ENCODE measurements around the gene NR2E3.

NR2E3 gene

GRCh38 chr15:71775856-71776255 is 34.5 kb upstream of the NR2E3 start:
- H2AK5ac ChIP-seq (ENCODE audit: low read length) = no peak overlapping the region
- no peaks in the 10 kb centered on the region for H3K79me2 ChIP-seq (ENCODE audit: control insufficient read depth, insufficient read depth, low read length)
- no peak overlapping the region for H2BK5ac ChIP-seq (ENCODE audit: low read length)
- no peak overlapping the region for H2BK120ac ChIP-seq (ENCODE audit: low read depth, low read length)
- no peak for DNase-seq
- H3K4me2 ChIP-seq (ENCODE audit: low read length) = no peak overlapping the region
- H3K4me1 ChIP-seq (ENCODE audit: control insufficient read depth, low read depth, low read length) = no peaks in the 10 kb centered on the region
- H3K36me3 ChIP-seq (ENCODE audit: control insufficient read depth, insufficient read depth, low read length) = no peaks in the 10 kb centered on the region
- no peak overlapping the region for H3K4ac ChIP-seq (ENCODE audit: low read depth, low read length)
- H3K27me3 ChIP-seq (ENCODE audit: insufficient read depth, low read length, poor library complexity) = no peaks in the 10 kb centered on the region
- H3K9ac ChIP-seq (ENCODE audit: low read length) = no peak overlapping the region
- H3K27ac ChIP-seq (ENCODE audit: low read depth, low read length) = no peak overlapping the region
- no peak overlapping the region for H3K23ac ChIP-seq (ENCODE audit: low read length)
- no peak overlapping the region for H3K4me3 ChIP-seq (ENCODE audit: low read length)
- no peak overlapping the region for H4K8ac ChIP-seq (ENCODE audit: low read depth, low read length)
- no peak overlapping the region for H3K18ac ChIP-seq (ENCODE audit: low read length)
- no peak overlapping the region for H4K5ac ChIP-seq (ENCODE audit: low read length)
- no peak overlapping the region for H2BK15ac ChIP-seq (replicated peaks; ENCODE audit: low read depth)
- no peak overlapping the region for H3K56ac ChIP-seq (ENCODE audit: low read length)
- H3K79me1 ChIP-seq (ENCODE audit: low read length) = no peaks in the 10 kb centered on the region

GRCh38 chr15:71776304-71776703 is 34.0 kb upstream of the NR2E3 start:
- H4K8ac ChIP-seq (ENCODE audit: low read depth, low read length) = no peak overlapping the region

GRCh38 chr15:71777216-71777943 is 33.0 kb upstream of the NR2E3 start:
- Histone ChIP-seq H3K27ac (ENCODE audit: low read depth, low read length) (no peak overlapping the region), H3K79me1 (ENCODE audit: low read length) (no peaks in the 10 kb centered on the region), H4K5ac (ENCODE audit: low read length) (no peak overlapping the region), H3K4me3 (ENCODE audit: low read length) (no peak overlapping the region), H3K18ac (ENCODE audit: low read length) (no peak overlapping the region), H2AK5ac (ENCODE audit: low read length) (no peak overlapping the region), H2BK15ac (replicated peaks; ENCODE audit: low read depth) (no peak overlapping the region), H3K9ac (ENCODE audit: low read length) (no peak overlapping the region), H3K36me3 (ENCODE audit: control insufficient read depth, insufficient read depth, low read length) (no peaks in the 10 kb centered on the region), H3K4me1 (ENCODE audit: control insufficient read depth, low read depth, low read length) (no peaks in the 10 kb centered on the region), H3K27me3 (ENCODE audit: insufficient read depth, low read length, poor library complexity) (no peaks in the 10 kb centered on the region), H3K79me2 (ENCODE audit: control insufficient read depth, insufficient read depth, low read length) (no peaks in the 10 kb centered on the region), H4K8ac (ENCODE audit: low read depth, low read length) (no peak overlapping the region), H2BK5ac (ENCODE audit: low read length) (no peak overlapping the region), H3K23ac (ENCODE audit: low read length) (no peak overlapping the region), H3K56ac (ENCODE audit: low read length) (no peak overlapping the region), H3K4me2 (ENCODE audit: low read length) (no peak overlapping the region), H3K4ac (ENCODE audit: low read depth, low read length) (no peak overlapping the region), H2BK120ac (ENCODE audit: low read depth, low read length) (no peak overlapping the region)
- WGBS (ENCODE audit: extremely low coverage, insufficient coverage, low lambda C conversion rate) = no CpG with 5 or more reads among the region's 16 CpGs
- no peak for DNase-seq

More at GRCh38 chr15:71776304-71776703, 34.0 kb upstream of the NR2E3 start:
- H3K4me1 ChIP-seq (ENCODE audit: control insufficient read depth, low read depth, low read length) = no peaks in the 10 kb centered on the region
- no peak overlapping the region for H3K27ac ChIP-seq (ENCODE audit: low read depth, low read length)
- H3K36me3 ChIP-seq (ENCODE audit: control insufficient read depth, insufficient read depth, low read length) = no peaks in the 10 kb centered on the region
- no peak overlapping the region for H3K56ac ChIP-seq (ENCODE audit: low read length)
- no peak overlapping the region for H2BK5ac ChIP-seq (ENCODE audit: low read length)
- H3K4me3 ChIP-seq (ENCODE audit: low read length) = no peak overlapping the region
- no peaks in the 10 kb centered on the region for H3K27me3 ChIP-seq (ENCODE audit: insufficient read depth, low read length, poor library complexity)
- no peak overlapping the region for H3K18ac ChIP-seq (ENCODE audit: low read length)
- no peak overlapping the region for H3K4ac ChIP-seq (ENCODE audit: low read depth, low read length)
- H3K23ac ChIP-seq (ENCODE audit: low read length) = no peak overlapping the region
- no peak overlapping the region for H3K4me2 ChIP-seq (ENCODE audit: low read length)
- no peak overlapping the region for H3K9ac ChIP-seq (ENCODE audit: low read length)
- DNase-seq = no peak
- H2BK120ac ChIP-seq (ENCODE audit: low read depth, low read length) = no peak overlapping the region
- no peak overlapping the region for H2BK15ac ChIP-seq (replicated peaks; ENCODE audit: low read depth)
- H4K5ac ChIP-seq (ENCODE audit: low read length) = no peak overlapping the region
- H3K79me2 ChIP-seq (ENCODE audit: control insufficient read depth, insufficient read depth, low read length) = no peaks in the 10 kb centered on the region
- no peaks in the 10 kb centered on the region for H3K79me1 ChIP-seq (ENCODE audit: low read length)
- no peak overlapping the region for H2AK5ac ChIP-seq (ENCODE audit: low read length)
- no CpG with 5 or more reads among the region's 3 CpGs for WGBS (ENCODE audit: extremely low coverage, insufficient coverage, low lambda C conversion rate)

GRCh38 chr15:71779073-71779797 is 31.1 kb upstream of the NR2E3 start:
- Histone ChIP-seq H3K18ac (ENCODE audit: low read length) (no peak overlapping the region), H2BK120ac (ENCODE audit: low read depth, low read length) (no peak overlapping the region), H3K79me2 (ENCODE audit: control insufficient read depth, insufficient read depth, low read length) (no peaks in the 10 kb centered on the region), H3K4me2 (ENCODE audit: low read length) (no peak overlapping the region), H2BK5ac (ENCODE audit: low read length) (no peak overlapping the region), H3K27me3 (ENCODE audit: insufficient read depth, low read length, poor library complexity) (no peaks in the 10 kb centered on the region), H3K4me3 (ENCODE audit: low read length) (no peak overlapping the region), H3K27ac (ENCODE audit: low read depth, low read length) (no peak overlapping the region), H3K4ac (ENCODE audit: low read depth, low read length) (no peak overlapping the region), H4K8ac (ENCODE audit: low read depth, low read length) (no peak overlapping the region), H3K79me1 (ENCODE audit: low read length) (no peaks in the 10 kb centered on the region), H2AK5ac (ENCODE audit: low read length) (no peak overlapping the region), H4K5ac (ENCODE audit: low read length) (no peak overlapping the region), H3K36me3 (ENCODE audit: control insufficient read depth, insufficient read depth, low read length) (no peaks in the 10 kb centered on the region), H3K4me1 (ENCODE audit: control insufficient read depth, low read depth, low read length) (no peaks in the 10 kb centered on the region), H3K56ac (ENCODE audit: low read length) (no peak overlapping the region), H2BK15ac (replicated peaks; ENCODE audit: low read depth) (no peak overlapping the region), H3K9ac (ENCODE audit: low read length) (no peak overlapping the region), H3K23ac (ENCODE audit: low read length) (no peak overlapping the region)
- WGBS (ENCODE audit: extremely low coverage, insufficient coverage, low lambda C conversion rate) = no CpG with 5 or more reads among the region's 6 CpGs
- DNase-seq = no peak

GRCh38 chr15:71780115-71780976 is 30.0 kb upstream of the NR2E3 start:
- H3K18ac ChIP-seq (ENCODE audit: low read length) = no peak overlapping the region
- no peak overlapping the region for H3K4me3 ChIP-seq (ENCODE audit: low read length)
- no peak overlapping the region for H3K23ac ChIP-seq (ENCODE audit: low read length)
- no peak overlapping the region for H3K27ac ChIP-seq (ENCODE audit: low read depth, low read length)
- H3K79me2 ChIP-seq (ENCODE audit: control insufficient read depth, insufficient read depth, low read length) = no peaks in the 10 kb centered on the region
- DNase-seq = peak; percentile 85
- H3K4me1 ChIP-seq (ENCODE audit: control insufficient read depth, low read depth, low read length) = no peaks in the 10 kb centered on the region
- no peak overlapping the region for H4K5ac ChIP-seq (ENCODE audit: low read length)
- no peak overlapping the region for H3K4ac ChIP-seq (ENCODE audit: low read depth, low read length)
- WGBS (ENCODE audit: extremely low coverage, insufficient coverage, low lambda C conversion rate) = no CpG with 5 or more reads among the region's 13 CpGs
- H3K27me3 ChIP-seq (ENCODE audit: insufficient read depth, low read length, poor library complexity) = no peaks in the 10 kb centered on the region
- H3K36me3 ChIP-seq (ENCODE audit: control insufficient read depth, insufficient read depth, low read length) = no peaks in the 10 kb centered on the region
- H2AK5ac ChIP-seq (ENCODE audit: low read length) = no peak overlapping the region
- no peak overlapping the region for H2BK5ac ChIP-seq (ENCODE audit: low read length)
- H3K79me1 ChIP-seq (ENCODE audit: low read length) = no peaks in the 10 kb centered on the region
- no peak overlapping the region for H2BK15ac ChIP-seq (replicated peaks; ENCODE audit: low read depth)
- no peak overlapping the region for H2BK120ac ChIP-seq (ENCODE audit: low read depth, low read length)
- H3K9ac ChIP-seq (ENCODE audit: low read length) = no peak overlapping the region
- no peak overlapping the region for H3K4me2 ChIP-seq (ENCODE audit: low read length)
- H3K56ac ChIP-seq (ENCODE audit: low read length) = peak overlapping the region; percentile 44
- H4K8ac ChIP-seq (ENCODE audit: low read depth, low read length) = no peak overlapping the region
